Measurements from ENCODE around the gene PPM1G. TPM values are rescaled to one million over a fixed set of nuclear protein-coding genes. Genes with fewer than 3 reads are reported as not detected.

Gene PPM1G
- polyA plus RNA-seq, 1 donor (not counting 4 experiments of a cell fraction or from before 2014, with no cell fraction given): 55.5 TPM

DNA sequence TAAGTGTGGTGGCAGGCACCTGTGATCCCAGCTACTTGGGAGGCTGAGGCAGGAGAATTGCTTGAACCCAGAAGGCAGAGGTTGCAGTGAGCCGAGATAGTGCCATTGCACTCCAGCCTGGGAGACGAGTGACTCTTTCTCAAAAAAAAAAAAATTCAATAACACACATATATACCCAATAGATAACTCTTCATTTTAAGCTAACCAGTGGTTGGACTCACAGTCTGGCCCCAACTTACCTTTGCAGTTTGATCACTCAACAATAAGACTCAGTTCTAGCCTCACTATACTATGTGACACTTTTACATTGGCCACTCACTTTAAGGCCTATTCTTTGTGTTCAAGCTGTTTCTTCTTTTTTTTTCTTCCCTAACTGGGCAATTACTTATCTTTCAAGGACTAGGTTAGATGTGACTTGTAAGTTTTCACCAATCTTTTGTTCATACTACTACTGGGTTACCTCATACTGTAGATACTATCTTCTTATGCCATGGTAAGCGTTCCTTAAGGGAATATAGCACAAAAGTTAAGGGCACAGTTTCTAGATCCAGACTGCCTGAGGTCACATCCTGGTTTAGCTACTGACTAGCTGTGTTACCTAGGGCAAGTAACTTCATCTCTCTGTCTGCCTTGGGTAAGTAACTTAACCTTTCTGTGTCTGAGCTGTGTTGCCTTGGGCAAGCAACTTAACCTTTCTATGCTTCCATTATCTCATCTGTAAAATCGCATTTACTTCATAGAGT is 46.5 kb downstream of the PPM1G start:
- Histone ChIP-seq H2AFZ (ENCODE audit: control insufficient read depth, low read length) (no peak overlapping the region), H3K27me3 (ENCODE audit: control insufficient read depth, extremely low read depth, insufficient read depth, low read length) (no peaks in the 10 kb centered on the region), H3K9ac (ENCODE audit: control insufficient read depth, extremely low read depth, insufficient read depth, low read length) (no peak overlapping the region), H3K4me1 (ENCODE audit: control insufficient read depth, extremely low read depth, insufficient read depth, low read length) (peaks cover 3% of the 10 kb centered on the region), H4K20me1 (ENCODE audit: control insufficient read depth, extremely low read depth, insufficient read depth, low read length) (no peaks in the 10 kb centered on the region), H3K79me2 (ENCODE audit: control insufficient read depth, insufficient read depth, low read length) (peaks cover 9% of the 10 kb centered on the region), H3K4me3 (ENCODE audit: control insufficient read depth in 2 of 3, extremely low read depth in 1 of 3, insufficient read depth in 2 of 3, low read depth in 1 of 3, low read length in 3 of 3) (no peak overlapping the region), H3K9me3 (ENCODE audit: control insufficient read depth, low read depth, low read length) (no peaks in the 10 kb centered on the region), H3K36me3 (ENCODE audit: control insufficient read depth in 2 of 2, extremely low read depth in 1 of 2, insufficient read depth in 2 of 2, low read length in 2 of 2) (peaks cover 24% of the 10 kb centered on the region in 2 experiments), H3K9me1 (ENCODE audit: control insufficient read depth, extremely low read depth, insufficient read depth, low read length) (no peaks in the 10 kb centered on the region), H3K27ac (ENCODE audit: control insufficient read depth, insufficient read depth, low read length) (no peak overlapping the region), H3K4me2 (ENCODE audit: control insufficient read depth, extremely low read depth, insufficient read depth, low read depth, low read length) (no peak overlapping the region)
- FAIRE-seq (no peak), DNase-seq (ENCODE audit: low read depth, low spot score) (no peak)
- TF ChIP-seq, protein P1, sequence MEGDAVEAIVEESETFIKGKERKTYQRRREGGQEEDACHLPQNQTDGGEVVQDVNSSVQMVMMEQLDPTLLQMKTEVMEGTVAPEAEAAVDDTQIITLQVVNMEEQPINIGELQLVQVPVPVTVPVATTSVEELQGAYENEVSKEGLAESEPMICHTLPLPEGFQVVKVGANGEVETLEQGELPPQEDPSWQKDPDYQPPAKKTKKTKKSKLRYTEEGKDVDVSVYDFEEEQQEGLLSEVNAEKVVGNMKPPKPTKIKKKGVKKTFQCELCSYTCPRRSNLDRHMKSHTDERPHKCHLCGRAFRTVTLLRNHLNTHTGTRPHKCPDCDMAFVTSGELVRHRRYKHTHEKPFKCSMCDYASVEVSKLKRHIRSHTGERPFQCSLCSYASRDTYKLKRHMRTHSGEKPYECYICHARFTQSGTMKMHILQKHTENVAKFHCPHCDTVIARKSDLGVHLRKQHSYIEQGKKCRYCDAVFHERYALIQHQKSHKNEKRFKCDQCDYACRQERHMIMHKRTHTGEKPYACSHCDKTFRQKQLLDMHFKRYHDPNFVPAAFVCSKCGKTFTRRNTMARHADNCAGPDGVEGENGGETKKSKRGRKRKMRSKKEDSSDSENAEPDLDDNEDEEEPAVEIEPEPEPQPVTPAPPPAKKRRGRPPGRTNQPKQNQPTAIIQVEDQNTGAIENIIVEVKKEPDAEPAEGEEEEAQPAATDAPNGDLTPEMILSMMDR (optimal IDR thresholded peaks at IDR 0.05 in 1 of 3, IDR thresholded peaks at IDR 0.05 in 1 of 3, conservative IDR thresholded peaks at IDR 0.05 in 1 of 3; ENCODE audit: extremely low read depth in 1 of 3, insufficient read depth in 2 of 3, low read length in 3 of 3): no peak
- no peak for TF ChIP-seq EZH2 (IDR thresholded peaks at IDR 0.05; ENCODE audit: low read length)
- dilution Hi-C loops (cut with MboI; ENCODE audit: extremely low pct_ligation_motif_present, low sequenced_read_pairs): no loop called here

DNA sequence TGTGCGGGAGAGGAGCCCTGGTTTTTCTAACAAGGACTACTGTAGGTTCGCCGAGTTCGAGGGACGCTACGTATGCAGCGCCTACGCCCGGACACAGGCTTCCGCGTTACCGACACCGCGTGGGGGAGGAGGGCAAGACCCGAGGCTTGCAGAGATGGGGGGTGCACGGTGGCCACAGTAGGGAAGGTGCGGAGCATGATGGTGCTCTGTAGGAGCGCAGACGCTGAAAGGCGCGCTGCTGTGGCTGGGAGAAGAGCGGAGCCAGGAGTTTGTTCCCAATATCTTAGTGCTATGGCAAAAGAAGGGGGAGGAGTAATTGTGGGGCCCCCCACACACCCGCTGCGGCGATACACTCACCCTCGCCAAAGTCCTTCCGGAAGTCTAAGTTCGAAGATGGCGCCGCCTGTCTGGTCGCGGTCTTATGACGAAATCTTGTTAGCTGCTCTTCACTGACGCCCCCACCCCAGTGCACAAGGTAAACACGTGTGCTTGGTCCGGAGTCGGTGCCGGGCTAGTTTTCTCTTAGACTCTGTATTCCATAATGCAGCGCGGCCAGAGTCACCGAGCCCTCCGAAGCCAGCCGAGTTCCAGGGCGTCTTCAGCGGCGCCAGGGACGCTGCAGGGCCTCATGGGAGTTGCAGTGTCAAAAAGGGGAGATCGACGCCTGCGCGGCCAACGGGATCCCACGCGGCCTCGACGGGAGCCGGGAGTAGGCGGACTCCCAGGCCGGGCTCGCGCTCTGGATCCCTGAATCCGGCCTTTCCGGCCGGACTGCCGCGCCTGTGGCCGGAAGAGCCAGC is 52.8 kb downstream of the PPM1G start, which contains the start of gene GTF3C2:
Gene GTF3C2 (minus strand): TSS at position 383 of the 800 bp plus-strand sequence. CDS start 13,210 bp downstream, outside the sequence.
- FAIRE-seq: no peak

More for the DNA sequence above, 52.8 kb downstream of the PPM1G start, which contains the start of gene GTF3C2:
- H4K20me1 ChIP-seq (ENCODE audit: control insufficient read depth, extremely low read depth, insufficient read depth, low read length): no peaks in the 10 kb centered on the region
- no peaks in the 10 kb centered on the region for H3K27me3 ChIP-seq (ENCODE audit: control insufficient read depth, extremely low read depth, insufficient read depth, low read length)
- peak within 1 kb of the TSS; percentile 95 for H3K9ac ChIP-seq (ENCODE audit: control insufficient read depth, extremely low read depth, insufficient read depth, low read length)
- peak within 1 kb of the TSS; percentile 90 for H2AFZ ChIP-seq (ENCODE audit: control insufficient read depth, low read length)
- H3K36me3 ChIP-seq (ENCODE audit: control insufficient read depth in 2 of 2, extremely low read depth in 1 of 2, insufficient read depth in 2 of 2, low read length in 2 of 2): no peaks in the 10 kb centered on the region
- peak within 1 kb of the TSS; percentile 90 for H3K27ac ChIP-seq (ENCODE audit: control insufficient read depth, insufficient read depth, low read length)
- dilution Hi-C loops (cut with MboI; ENCODE audit: extremely low pct_ligation_motif_present, low sequenced_read_pairs): no loop called here
- TF ChIP-seq, protein P1 (optimal IDR thresholded peaks at IDR 0.05 in 1 of 3, IDR thresholded peaks at IDR 0.05 in 1 of 3, conservative IDR thresholded peaks at IDR 0.05 in 1 of 3; ENCODE audit: extremely low read depth in 1 of 3, insufficient read depth in 2 of 3, low read length in 3 of 3): no peak
- no peak for TF ChIP-seq EZH2 (IDR thresholded peaks at IDR 0.05; ENCODE audit: low read length)
- H3K4me2 ChIP-seq (ENCODE audit: control insufficient read depth, extremely low read depth, insufficient read depth, low read depth, low read length): peak within 1 kb of the TSS; percentile 99
- no peaks in the 10 kb centered on the region for H3K9me1 ChIP-seq (ENCODE audit: control insufficient read depth, extremely low read depth, insufficient read depth, low read length)
- H3K79me2 ChIP-seq (ENCODE audit: control insufficient read depth, insufficient read depth, low read length): peaks cover 63% of the 10 kb centered on the region
- H3K9me3 ChIP-seq (ENCODE audit: control insufficient read depth, low read depth, low read length): no peaks in the 10 kb centered on the region
- peak; percentile 81 for DNase-seq (ENCODE audit: low read depth, low spot score)
- peak within 1 kb of the TSS; percentile 82 to 94 (median 86) for H3K4me3 ChIP-seq (ENCODE audit: control insufficient read depth in 2 of 3, extremely low read depth in 1 of 3, insufficient read depth in 2 of 3, low read depth in 1 of 3, low read length in 3 of 3)
- peaks cover 18% of the 10 kb centered on the region for H3K4me1 ChIP-seq (ENCODE audit: control insufficient read depth, extremely low read depth, insufficient read depth, low read length)

Data from keratinocyte (primary cell).